ENCODE results near the gene TPP2.

DNA sequence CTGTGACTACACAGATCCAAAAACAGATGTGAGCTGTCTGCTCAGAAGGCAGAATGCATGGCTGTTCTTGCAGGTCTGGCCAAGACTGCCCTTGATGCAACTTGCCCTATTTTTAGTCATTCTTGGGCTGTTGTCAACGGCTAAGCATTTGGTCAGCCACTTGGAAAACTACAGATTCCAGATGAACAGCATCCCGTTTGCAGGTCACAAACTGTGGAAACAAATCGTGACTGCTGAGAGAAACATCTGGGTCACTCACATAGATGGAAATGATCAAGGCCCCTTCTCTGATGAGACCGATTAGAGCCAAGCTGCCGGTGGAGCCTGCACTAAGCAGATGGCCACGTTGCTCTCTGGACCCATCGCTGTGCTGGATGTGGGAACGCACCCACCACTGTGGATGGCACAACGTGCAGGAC is 113.5 kb downstream of the TPP2 start:
- TF ChIP-seq, protein P1, sequence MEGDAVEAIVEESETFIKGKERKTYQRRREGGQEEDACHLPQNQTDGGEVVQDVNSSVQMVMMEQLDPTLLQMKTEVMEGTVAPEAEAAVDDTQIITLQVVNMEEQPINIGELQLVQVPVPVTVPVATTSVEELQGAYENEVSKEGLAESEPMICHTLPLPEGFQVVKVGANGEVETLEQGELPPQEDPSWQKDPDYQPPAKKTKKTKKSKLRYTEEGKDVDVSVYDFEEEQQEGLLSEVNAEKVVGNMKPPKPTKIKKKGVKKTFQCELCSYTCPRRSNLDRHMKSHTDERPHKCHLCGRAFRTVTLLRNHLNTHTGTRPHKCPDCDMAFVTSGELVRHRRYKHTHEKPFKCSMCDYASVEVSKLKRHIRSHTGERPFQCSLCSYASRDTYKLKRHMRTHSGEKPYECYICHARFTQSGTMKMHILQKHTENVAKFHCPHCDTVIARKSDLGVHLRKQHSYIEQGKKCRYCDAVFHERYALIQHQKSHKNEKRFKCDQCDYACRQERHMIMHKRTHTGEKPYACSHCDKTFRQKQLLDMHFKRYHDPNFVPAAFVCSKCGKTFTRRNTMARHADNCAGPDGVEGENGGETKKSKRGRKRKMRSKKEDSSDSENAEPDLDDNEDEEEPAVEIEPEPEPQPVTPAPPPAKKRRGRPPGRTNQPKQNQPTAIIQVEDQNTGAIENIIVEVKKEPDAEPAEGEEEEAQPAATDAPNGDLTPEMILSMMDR (optimal IDR thresholded peaks at IDR 0.05 in 1 of 3, IDR thresholded peaks at IDR 0.05 in 1 of 3, conservative IDR thresholded peaks at IDR 0.05 in 1 of 3; ENCODE audit: extremely low read depth in 1 of 3, insufficient read depth in 2 of 3, low read length in 3 of 3): no peak
- TF ChIP-seq EZH2 (IDR thresholded peaks at IDR 0.05; ENCODE audit: low read length): no peak
